ENCODE results near the gene TNNI2. TPM values are rescaled to one million over a fixed set of nuclear protein-coding genes. Genes with fewer than 3 reads are reported as not detected.

TNNI2 gene
- polyA plus RNA-seq, 1 of the 3 experiments (the other 2 are of a cell fraction): not detected

- Histone ChIP-seq H4K20me1 (ENCODE audit: insufficient read depth) (no peaks in the 10 kb centered on the region), H3K4me3 (ENCODE audit: low read depth in 2 of 2, low read length in 1 of 2) (no peak overlapping the region), H3K36me3 (replicated peaks in 1 of 2; ENCODE audit: control insufficient read depth in 1 of 2, insufficient read depth in 2 of 2, low read length in 1 of 2) (no peaks in the 10 kb centered on the region), H2AFZ (ENCODE audit: low read depth) (no peak overlapping the region), H3K79me2 (ENCODE audit: insufficient read depth) (no peaks in the 10 kb centered on the region), H3K9ac (no peak overlapping the region), H3K9me3 (no peaks in the 10 kb centered on the region), H3K4me1 (ENCODE audit: control insufficient read depth in 1 of 2, insufficient read depth in 2 of 2, low read depth in 1 of 2, low read length in 1 of 2) (no peaks in the 10 kb centered on the region), H3K27ac (ENCODE audit: low read depth in 2 of 2, low read length in 1 of 2) (no peak overlapping the region), H3K4me2 (no peak overlapping the region), H3K9me2 (no peaks in the 10 kb centered on the region), H3K27me3 (ENCODE audit: insufficient read depth) (no peaks in the 10 kb centered on the region; the same call in 1 of the 2 replicates), H3F3A (replicated peaks; ENCODE audit: insufficient read depth) (no peaks in the 10 kb centered on the region)
- TF ChIP-seq, protein P1, sequence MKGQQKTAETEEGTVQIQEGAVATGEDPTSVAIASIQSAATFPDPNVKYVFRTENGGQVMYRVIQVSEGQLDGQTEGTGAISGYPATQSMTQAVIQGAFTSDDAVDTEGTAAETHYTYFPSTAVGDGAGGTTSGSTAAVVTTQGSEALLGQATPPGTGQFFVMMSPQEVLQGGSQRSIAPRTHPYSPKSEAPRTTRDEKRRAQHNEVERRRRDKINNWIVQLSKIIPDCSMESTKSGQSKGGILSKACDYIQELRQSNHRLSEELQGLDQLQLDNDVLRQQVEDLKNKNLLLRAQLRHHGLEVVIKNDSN (IDR thresholded peaks at IDR 0.05; ENCODE audit: borderline replicate concordance, low read depth): no peak
- TF ChIP-seq SIN3A (IDR thresholded peaks at IDR 0.05; ENCODE audit: borderline replicate concordance, low read depth, low read length): no peak
- no peak for TF ChIP-seq MEF2A (IDR thresholded peaks at IDR 0.05; ENCODE audit: borderline replicate concordance, low read depth)
- no peak for TF ChIP-seq EP300 (IDR thresholded peaks at IDR 0.05; ENCODE audit: borderline replicate concordance in 1 of 2, low read depth in 1 of 2, low read length in 1 of 2)
- no peak for TF ChIP-seq NFIC (IDR thresholded peaks at IDR 0.05; ENCODE audit: borderline replicate concordance)
- no peak for TF ChIP-seq FOXJ3 (CRISPR knock-in tag; IDR thresholded peaks at IDR 0.05)
- TF ChIP-seq, protein P2, sequence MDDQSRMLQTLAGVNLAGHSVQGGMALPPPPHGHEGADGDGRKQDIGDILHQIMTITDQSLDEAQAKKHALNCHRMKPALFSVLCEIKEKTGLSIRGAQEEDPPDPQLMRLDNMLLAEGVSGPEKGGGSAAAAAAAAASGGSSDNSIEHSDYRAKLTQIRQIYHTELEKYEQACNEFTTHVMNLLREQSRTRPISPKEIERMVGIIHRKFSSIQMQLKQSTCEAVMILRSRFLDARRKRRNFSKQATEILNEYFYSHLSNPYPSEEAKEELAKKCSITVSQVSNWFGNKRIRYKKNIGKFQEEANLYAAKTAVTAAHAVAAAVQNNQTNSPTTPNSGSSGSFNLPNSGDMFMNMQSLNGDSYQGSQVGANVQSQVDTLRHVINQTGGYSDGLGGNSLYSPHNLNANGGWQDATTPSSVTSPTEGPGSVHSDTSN (IDR thresholded peaks at IDR 0.05): no peak
- WGBS (ENCODE audit: low lambda C conversion rate): 55% methylated on average over 5 of the region's 5 CpGs
- DNase-seq: no peak
- ChIA-PET CTCF (interaction anchor here (0.7 to 5.7 kb wide), 4 partner anchors 9 to 165 kb away, joined by 3 to 26 read pairs (median 3); no protein-coding TSS in a partner anchor), POLR2A (no interaction called here)
These were observed 21.8 kb upstream of the TNNI2 start for GRCh38 chr11:1817000-1817399.

DNA sequence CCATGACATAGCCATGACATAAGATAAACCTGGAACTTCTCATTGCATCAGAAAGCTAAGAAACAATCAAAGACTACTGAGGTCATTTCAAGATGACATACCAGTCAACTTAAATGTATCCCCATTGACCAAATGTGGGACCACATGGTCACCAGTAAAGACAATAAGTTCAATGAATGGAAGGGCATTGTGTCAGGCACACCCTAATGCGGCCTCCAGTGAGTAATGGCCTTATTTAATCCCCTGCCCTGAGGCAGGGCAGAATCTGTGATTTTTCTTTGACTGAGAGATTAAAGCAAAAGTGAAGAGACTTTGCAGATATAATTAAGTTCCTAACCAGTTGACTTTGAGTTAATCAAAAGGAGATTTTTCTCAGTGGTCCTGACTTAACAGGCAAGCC is 21.3 kb upstream of the TNNI2 start:
- Histone ChIP-seq H3K36me3 (replicated peaks in 1 of 2; ENCODE audit: control insufficient read depth in 1 of 2, insufficient read depth in 2 of 2, low read length in 1 of 2) (no peaks in the 10 kb centered on the region), H3K4me2 (no peak overlapping the region), H3K4me3 (ENCODE audit: low read depth in 2 of 2, low read length in 1 of 2) (no peak overlapping the region), H4K20me1 (ENCODE audit: insufficient read depth) (no peaks in the 10 kb centered on the region), H3K79me2 (ENCODE audit: insufficient read depth) (no peaks in the 10 kb centered on the region), H3F3A (replicated peaks; ENCODE audit: insufficient read depth) (no peaks in the 10 kb centered on the region), H2AFZ (ENCODE audit: low read depth) (no peak overlapping the region), H3K9me3 (no peaks in the 10 kb centered on the region), H3K9me2 (no peaks in the 10 kb centered on the region), H3K27me3 (ENCODE audit: insufficient read depth) (no peaks in the 10 kb centered on the region; the same call in 1 of the 2 replicates), H3K4me1 (ENCODE audit: control insufficient read depth in 1 of 2, insufficient read depth in 2 of 2, low read depth in 1 of 2, low read length in 1 of 2) (no peaks in the 10 kb centered on the region), H3K9ac (no peak overlapping the region), H3K27ac (ENCODE audit: low read depth in 2 of 2, low read length in 1 of 2) (no peak overlapping the region)
- 5% methylated on average over 1 of the region's 1 CpG for WGBS (ENCODE audit: low lambda C conversion rate)
- no peak for DNase-seq
- ChIA-PET CTCF (interaction anchor here (0.7 to 5.7 kb wide), 6 partner anchors 9 to 165 kb away, joined by 3 to 26 read pairs (median 4); no protein-coding TSS in a partner anchor), POLR2A (no interaction called here)
- TF ChIP-seq IRF3 (IDR thresholded peaks at IDR 0.05; ENCODE audit: low read depth, low read length) (no peak), MEF2A (IDR thresholded peaks at IDR 0.05; ENCODE audit: borderline replicate concordance, low read depth) (no peak), EP300 (IDR thresholded peaks at IDR 0.05; ENCODE audit: borderline replicate concordance in 1 of 2, low read depth in 1 of 2, low read length in 1 of 2) (no peak)
- TF ChIP-seq, protein P3, sequence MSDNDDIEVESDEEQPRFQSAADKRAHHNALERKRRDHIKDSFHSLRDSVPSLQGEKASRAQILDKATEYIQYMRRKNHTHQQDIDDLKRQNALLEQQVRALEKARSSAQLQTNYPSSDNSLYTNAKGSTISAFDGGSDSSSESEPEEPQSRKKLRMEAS (IDR thresholded peaks at IDR 0.05; ENCODE audit: low read depth): no peak

Measured in SK-N-SH (cell line).